Measurements from ENCODE around the gene MAP3K6.

GRCh38 chr1:27397110-27397509 lies 30.3 kb upstream of the MAP3K6 start:
- no peak for TF ChIP-seq CTCF (IDR thresholded peaks at IDR 0.05)
- no peak for TF ChIP-seq POLR2A (IDR thresholded peaks at IDR 0.05)

All from lower leg skin (tissue), 3 donors.